SK-N-SH treated with all-trans-retinoic acid at 6 μM for 48 hours (cell line): ENCODE measurements around the gene MYO3B.

ENCODE experiments used
- CREB5 ChIP-seq: fragments of 250-450 bp; sonication (Bioruptor Pico); IDR thresholded peaks from 2 replicates; pipeline ENCODE4 v1.5.1; 2020; ENCODE audit warnings: low read depth, mild to moderate bottlenecking, moderate library complexity
- PPARA ChIP-seq: fragments of 250-450 bp; sonication (Bioruptor Pico); IDR thresholded peaks from 2 replicates; pipeline ENCODE4 v1.5.0; 2020; ENCODE audit warnings: mild to moderate bottlenecking, borderline replicate concordance
- RARB ChIP-seq: fragments of 250-450 bp; sonication (Bioruptor Pico); IDR thresholded peaks from 2 replicates; pipeline ENCODE4 v1.8.0; 2021; ENCODE audit warnings: mild to moderate bottlenecking, moderate library complexity
- ZFP3 ChIP-seq: fragments of 250-450 bp; sonication (Bioruptor Pico); IDR thresholded peaks from 2 replicates; pipeline ENCODE4 v1.5.0; 2020; ENCODE audit warnings: mild to moderate bottlenecking, moderate library complexity

- TF ChIP-seq ZFP3: no peak
- no peak for TF ChIP-seq PPARA (CRISPR knock-in tag)
- no peak for TF ChIP-seq CREB5
- no peak for TF ChIP-seq RARB
These were observed 517.8 kb downstream of the MYO3B start for GRCh38 chr2:170695521-170696410.
